HG03103 (cell line): ENCODE results near the gene PDE9A.

Experiments used
- ATAC-seq: cut with Tn5 transposase; IDR thresholded peaks from one replicate; pipeline ENCODE4 v1.9.1; 2021; ENCODE audit warnings: low read depth; ENCODE audit not compliant: unreplicated experiment

PDE9A gene

DNA sequence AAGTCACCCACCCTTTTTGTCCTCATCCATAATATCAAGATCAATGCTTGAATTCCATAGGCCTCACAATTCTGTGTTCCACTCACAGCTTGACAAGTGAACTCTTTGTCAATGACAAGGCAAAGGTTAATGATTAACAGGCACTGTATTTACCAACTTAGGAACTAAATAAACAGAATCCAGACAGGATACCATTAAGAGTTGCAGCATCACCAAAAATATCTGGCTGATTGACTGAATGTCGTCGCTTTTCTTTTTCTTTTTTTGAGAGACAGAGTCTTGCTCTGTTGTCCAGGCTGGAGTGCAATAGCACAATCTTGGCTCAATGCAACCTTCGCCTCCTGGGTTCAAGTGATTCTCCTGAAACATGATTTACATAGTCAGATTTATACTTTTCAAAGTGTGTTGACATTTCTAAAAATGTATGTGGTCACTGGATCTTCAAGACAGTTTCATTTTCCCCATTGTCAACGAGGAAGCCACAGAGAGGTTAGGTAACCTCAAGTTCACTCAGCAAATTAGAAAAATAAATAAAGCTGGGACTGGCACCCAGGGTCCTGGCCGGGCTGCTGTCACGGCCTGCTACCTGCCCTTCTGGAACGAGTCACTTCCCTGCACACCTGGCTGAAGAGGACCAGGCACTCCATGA, 81.0 kb downstream of the PDE9A start:
- ATAC-seq = no peak

DNA sequence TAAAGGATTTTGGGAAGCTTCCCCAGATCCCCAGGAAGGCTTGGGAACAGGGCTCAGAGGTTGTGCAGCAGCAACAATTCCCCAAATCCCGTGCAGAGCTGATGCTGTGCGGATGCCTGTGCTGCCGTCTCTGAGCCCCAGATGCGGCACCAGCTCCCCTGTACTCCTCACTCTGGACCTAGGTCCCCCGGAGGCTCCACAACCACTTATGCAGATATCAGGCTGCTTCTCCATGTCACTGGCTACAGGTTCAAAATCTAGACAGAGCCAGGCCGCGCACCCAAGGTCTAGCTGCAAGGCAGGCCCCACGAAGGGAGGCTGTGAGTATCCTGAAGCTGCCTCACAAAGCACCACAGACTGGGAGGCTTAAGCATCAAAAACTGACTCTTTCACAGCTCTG, 81.6 kb downstream of the PDE9A start:
- ATAC-seq = no peak

DNA sequence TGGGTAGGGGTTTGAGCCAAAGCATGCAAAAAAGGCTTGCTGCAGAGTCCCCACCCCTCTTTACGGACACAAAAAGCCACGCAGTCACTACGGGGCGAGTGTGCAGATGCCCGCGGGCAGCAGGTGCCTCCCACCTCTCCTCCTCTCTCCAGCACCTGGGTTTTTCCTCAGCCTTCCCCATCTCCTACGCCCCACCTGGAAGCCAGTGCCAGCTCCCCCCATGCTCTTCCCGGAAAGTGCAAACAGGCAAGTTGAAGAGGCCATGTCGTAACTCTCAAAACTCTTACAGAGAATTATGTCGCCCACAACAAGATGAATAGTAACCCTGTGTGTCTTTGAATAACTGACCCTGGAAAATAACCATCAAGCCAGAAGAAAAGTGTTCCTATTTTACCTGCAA, 82.5 kb downstream of the PDE9A start:
- ATAC-seq = no peak

DNA sequence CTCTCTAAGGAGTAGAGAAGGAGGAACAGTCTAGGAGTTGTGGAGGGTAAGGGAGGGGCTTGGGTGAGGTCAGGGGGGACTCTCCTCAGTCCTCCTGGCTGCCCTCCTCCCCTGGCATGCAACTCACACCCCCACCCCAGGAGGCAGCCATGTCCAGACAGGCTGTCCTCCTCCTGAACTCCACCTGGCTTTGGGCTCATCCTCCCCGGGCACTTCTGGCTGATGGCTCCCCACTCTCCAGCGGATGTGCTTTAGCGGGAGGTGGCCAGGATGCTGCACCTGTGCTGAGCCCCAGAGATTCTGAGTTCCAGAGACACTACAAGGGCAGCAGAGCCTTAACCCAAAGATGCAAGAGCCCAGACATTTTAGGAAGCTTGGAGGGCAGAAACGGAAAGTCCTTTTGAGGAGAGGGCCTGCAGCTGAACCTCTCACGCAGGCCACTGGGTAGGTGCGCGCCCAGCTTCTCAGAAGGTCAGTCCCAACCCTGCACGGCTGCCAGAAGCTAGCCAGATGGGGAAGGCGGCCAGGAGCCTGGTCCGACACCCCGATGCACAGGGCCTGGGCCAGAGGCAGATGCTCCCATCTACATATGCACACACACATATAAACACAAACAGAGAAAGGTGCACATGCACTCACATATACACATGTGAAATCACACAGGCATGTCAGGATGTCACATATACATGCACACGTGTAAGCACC, 83.4 kb downstream of the PDE9A start:
- no peak for ATAC-seq

DNA sequence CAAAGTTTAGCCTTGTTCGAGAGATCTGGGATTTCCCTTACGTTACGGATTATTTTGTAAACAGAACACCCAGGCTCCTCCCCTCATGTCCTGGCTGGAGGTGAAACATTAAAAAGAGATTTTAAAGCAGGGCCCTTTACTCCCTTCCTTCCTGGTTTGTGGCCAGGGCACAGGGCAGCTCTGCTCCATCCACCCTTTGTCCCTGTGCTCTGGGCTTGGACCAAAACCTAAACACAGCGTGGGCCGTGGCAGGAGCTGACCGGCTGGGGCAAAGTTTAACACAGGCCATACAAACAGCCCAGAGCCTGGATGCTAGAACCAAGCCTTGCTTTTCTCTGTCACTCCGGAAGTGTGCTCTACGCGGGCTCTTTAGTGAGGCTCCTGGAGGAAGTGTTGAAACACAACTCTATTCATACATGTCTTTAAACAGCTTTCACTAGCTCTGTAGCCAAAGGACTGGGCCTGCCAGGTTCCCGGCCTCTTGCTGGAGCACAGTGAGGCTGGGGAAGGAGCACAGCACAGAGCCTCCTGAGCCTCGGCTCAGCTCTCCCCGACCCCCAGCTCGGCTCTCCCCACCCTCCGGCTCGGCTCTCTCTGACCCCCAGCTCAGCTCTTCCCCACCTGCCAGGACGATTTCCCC, 84.7 kb downstream of the PDE9A start:
- ATAC-seq = no peak

DNA sequence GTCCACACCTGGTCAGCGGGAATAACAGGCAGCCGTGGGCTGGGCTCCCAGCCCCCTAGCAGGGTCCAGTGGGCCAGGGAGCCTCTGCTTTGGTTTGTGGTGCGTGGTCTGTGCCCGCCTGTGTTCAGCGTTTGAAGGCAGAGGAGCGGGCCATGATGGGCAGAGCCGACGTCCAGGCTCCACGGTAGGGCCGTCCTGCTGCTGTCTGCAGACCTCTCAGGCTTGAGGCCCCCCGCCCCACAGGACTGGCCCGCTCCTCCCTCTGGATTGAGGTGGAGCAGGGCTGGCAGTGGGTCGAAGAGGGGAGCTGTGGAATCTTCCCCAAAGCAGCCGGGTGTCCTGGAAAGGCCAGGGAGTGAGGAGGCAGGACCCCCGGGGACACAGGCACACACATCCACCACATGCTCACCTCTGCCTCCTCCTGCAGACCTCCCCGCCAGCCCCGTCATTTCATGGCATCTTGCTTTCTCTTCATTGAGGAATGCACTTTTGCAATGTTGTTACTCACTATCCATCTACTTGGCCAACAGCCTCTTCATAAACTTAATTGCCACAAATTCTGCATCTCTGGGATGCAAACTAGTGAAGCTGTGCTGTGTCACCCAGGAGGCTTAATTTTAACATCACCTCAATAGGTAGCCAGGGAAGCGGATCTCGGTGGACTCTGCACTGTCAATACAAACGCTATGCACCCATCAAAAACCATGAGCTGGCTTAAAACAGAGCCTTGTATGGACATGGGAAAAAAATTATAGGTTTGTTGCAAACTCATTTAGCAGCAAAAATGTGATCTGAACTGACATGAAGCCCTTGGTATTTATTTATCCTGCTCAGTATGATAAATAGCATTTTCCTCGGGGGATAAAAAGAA, 85.9 kb downstream of the PDE9A start:
- ATAC-seq = no peak

DNA sequence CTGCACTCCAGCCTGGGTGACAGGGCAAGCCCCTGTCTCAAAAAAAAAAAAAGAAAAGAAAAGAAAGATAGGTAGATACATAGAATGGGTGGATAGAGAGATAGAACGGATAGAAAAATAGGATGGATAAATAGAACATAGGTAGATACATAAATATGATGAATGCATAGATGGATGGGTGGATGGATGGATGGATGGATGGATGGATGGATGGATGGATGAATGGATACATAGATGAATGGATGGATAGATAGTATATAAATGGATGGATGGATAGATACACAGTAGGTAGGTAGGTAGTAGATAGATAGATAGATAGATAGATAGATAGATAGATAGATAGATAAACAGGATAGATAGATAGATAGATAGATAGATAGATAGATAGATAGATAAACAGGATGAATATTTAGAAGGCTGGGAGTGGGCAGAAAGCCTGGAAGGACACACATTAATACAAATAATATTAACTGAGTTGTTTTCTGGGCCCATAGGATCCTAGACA, 87.0 kb downstream of the PDE9A start:
- no peak for ATAC-seq

DNA sequence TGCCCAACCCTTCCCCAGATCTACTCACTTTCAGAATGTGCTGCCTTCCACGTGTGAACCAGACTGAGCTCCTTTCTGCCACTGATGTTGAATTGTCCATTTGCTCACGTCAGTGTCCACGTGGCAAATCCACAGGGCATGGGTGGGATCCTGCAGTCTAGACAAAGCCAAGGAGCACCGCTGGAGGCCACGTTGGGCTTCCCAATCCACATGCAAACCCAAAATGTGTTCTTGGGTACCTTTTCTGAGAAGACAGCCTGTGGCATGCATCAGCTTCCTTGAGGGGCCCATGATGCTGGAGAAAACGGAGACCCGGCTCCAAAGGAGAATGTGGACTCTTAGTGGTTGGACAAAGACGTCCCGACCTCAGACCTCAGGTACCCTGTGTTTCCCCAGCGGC, 87.6 kb downstream of the PDE9A start:
- no peak for ATAC-seq

DNA sequence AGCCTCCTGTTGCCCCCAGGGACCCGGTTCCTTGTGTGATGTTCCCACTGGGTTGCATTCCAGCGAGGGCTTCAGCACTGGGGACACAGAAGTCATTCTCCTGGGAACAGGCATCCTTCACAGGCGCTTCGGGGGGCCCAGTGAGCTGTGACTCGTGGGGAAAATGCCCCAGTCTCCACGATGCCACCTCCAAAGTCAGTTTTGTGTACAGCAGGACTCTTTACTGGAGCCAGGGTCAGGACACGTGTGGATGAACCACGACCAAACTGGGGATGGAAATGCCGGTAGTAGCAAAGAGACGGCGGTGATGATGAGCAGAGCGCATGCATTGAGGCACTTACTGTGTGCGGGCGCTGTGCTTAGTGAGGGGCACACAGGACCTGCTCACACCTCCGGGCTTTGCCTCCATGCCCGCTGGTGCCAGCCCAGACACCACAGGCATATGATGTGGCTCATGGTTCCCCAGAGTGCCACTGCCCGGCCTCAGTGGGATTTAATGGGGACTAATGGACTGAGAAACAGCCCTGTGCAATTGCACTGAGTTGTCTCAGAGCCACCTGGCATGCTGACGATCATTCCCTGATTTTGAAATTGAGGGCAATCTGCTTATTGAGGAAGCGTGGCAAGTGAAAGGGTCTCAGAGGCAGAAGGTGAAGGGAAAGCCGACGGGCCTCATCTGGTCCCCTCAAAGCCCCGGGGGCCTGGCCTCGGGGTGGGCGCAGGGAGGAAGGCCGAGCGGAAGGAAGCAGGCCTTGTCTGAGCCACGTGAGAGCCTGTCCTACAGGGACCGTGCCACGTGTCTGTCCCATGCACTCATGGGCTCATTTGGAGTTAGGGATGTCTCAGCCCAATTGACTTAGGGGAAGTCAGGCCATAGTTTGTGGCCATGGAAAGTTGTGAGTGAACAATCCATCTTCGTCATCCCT, 91.4 kb downstream of the PDE9A start:
- no peak for ATAC-seq

DNA sequence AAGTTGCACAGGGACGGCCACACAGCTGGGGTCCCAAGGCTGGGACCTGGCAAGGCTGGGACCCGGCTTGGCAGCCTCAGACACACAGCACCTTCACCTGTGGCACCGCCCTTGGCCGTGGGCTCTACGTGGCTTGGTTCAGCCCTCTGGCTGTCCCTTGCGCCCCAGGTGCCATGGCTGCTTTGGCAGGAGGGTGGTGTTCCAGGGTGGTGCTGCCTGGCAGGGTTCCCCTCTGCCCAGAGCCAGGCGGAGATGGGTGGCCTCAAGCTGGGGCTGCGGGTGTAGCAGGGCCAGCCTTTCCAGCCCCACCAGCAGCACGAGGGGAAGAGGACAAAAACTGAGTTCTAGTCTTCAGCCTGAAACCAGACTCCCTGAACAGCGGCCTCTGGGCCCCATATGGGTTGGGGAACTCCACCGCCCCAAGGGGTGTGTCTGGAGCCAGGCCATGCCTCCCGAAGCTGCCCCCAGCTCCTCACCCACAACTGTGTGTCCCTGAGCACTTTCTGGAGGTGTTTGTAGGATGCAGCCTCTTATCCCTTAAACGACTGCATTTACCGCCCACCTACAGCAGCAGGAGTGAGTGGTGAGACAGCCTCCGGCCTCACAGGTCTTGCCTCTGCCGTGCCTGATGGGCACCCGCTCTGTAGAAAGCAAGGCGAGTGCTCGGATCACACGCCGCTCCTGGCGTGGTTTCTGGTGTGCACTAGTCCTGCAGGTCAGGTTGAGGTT, 92.3 kb downstream of the PDE9A start:
- no peak for ATAC-seq

DNA sequence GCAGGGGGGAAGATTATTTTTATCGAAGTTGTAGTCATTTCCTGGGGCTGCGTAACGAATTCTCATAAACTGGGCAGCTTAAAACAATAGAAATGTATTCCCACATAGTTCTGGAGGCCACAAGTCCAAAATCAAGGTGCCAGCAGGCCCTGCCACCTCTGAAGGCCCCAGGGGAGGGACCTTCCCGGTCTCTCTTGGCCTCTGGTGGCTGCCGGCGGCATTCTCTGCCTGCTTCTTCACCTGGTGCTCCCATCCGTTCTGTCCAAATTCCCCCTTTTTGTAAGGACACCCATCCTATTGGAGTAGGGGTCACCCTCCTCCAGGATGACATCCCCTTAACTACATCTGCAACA, 92.8 kb downstream of the PDE9A start:
- no peak for ATAC-seq

DNA sequence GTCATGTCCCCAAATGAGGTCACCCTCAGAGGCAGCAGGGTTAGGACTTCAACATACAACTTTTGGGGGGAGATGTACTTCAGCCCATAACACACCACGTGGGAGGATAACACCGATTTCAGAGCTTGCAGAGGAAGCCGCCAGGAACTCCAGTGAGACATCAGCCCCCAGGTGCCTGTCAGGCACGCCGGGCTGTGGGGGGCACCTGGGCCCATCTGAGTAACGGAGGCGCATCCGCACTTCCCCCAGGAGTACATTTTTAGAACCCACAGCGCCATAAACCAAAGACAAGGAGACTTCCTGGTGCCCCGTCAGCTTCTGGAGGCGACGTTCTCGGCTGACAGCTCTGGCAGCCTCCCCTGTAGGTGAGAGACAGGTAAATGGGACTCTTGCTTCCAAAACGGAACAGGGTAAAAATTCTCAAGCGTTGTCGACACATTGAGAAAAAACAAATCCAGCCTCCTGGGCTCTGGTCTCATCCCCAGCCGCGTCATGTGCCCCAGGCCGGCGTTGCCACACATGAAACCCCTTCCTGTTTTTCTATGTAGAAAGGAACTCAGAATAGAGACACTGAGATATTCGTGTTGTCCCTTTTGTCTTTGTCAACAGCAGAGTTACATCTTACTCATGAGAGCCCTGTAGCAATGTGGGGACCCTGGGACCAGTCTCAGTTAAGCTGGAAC, 93.3 kb downstream of the PDE9A start:
- no peak for ATAC-seq

DNA sequence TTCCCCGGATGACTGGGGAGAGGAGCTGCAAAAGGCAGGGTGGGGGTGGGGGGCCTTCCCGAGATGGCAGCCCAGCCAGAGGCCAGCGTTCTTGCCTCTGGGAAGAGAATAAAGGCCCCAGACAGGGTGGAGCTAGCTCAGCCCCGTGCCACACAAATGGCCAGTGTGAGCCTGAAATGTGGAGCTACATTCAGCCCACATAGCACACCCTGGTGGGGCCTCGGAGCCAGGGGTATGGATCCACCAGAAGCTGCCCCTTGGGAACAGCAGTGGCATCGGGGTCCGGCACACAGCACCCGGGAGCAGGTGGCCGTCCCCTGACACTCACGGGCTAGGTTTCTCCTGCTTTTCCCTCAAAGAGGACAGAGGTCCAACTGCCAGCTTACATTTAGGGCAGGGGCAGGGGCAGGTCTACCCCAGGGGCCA, 93.9 kb downstream of the PDE9A start:
- ATAC-seq = no peak

DNA sequence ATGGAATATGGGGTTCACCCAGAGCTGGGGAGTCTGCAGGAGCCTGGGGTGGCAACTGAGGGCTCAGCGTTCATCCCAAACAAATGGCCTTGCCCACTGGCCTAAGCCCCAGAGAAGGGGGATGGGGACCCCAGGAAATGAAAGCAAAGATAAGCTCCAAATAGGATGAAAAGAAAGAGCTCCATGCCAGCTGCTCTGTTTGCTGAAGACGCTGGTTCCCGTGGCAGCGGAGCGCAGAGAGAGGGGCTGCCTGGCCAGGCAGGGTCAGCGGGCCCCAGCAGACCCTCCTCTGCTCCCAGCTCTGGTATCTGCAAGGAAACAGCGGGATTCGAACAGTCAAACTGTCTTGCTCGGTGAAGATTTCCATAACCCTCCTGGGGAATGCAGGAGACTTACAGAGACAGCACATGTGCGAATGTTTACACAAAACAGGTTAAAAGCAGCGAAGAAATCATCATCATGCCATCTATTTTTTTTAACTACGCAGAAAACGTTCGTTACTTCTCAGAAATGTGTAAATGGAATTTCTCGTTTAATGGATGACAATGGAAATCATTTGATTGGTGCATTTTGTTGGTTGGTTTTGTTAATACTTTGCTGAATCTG, 94.4 kb downstream of the PDE9A start:
- ATAC-seq = no peak

DNA sequence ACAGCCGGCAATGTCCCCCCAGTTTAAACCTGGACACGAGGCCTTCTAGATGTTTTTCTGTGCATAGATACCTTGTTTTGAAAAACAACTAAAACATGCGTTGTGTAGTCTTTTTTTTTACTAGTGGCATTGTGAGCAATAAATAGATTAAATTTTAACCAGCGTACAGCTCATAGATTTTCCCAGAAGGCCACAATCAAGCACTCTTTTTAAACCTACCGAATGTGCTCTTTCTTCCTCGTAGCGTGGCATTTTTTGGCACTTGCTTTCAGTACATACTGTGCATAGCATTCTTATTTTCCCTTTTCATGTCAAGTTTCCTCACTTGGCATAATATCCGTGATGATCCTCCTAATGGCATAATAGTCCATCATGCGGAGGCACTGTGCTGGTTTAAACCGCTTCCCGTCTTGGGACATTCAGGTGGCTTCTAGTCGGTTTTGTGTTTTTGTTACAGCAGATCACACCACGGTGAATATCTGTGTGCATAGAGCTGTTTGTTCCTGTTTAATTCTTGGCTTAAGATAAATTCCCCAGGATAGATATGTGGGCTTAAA, 95.3 kb downstream of the PDE9A start:
- ATAC-seq = no peak

DNA sequence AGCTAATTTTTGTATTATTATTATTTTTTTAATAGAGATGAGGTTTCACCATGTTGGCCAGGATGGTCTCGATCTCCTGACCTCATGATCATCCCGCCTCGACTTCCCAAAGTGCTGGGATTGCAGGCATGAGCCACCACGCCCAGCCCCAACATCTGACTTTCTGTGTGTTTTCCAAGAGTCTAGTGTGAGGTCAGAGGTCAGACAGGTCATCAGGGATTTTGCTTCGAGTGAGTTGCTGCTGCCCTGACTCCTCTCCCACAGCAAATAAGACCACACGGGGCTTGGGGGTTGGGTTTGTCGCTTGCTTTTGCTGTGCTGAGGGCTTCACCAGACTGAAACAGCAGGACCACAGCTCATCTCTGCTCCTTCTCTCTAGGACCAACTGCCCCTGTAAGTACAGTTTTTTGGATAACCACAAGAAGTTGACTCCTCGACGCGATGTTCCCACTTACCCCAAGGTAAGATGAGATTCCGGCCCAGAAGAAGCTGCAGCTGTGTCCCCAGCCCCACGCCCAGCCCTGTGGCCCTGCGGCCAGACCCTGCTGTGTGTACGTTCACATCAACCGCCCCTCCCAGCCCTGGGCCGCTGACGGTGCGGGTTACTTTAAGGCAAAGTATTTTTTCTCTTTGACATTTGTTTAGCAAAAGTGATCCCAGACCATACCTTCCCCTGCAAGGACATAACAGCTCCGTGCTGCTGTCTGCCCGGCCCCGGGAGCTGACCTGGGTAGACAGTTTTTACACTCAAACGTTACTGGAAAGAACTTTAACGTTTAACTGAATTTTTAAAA, 97.5 kb downstream of the PDE9A start:
- ATAC-seq = no peak

DNA sequence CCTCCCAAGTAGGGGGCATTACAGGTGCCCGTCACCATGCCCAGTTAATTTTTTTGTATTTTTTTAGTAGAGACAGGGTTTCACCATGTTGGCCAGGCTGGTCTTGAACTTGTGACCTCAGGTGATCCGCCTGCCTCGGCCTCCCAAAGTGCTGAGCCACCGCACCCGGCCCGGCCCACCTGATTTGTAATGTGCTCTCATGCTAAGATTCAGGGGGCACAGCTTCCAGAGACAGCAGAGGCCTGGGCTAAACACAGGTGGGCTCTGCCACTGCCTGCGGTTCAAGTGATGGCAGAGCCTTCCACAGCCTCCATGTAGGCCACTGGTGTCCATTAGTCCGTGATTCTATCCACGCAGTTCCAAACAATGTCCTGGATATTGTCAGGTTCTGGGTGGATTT, 98.4 kb downstream of the PDE9A start:
- no peak for ATAC-seq
